Panc1 (cell line): ENCODE data around the gene TMEM273. TPM values are rescaled to one million over a fixed set of nuclear protein-coding genes. Genes with fewer than 3 reads are reported as not detected.

Source experiments
- ATAC-seq: fragments of 200-7000 bp; cut with Tn5 transposase; 2 replicates; pipeline ENCODE4 v1.9.1; 2020; ENCODE audit warnings: mild to moderate bottlenecking, moderate library complexity
- BruUV-seq: library from RNA; stranded (reverse); fragments of 400-500 nt; replicated peaks from 2 replicates; lab custom pipeline; 2021; lab: Mats Ljungman, UMichigan
- CTCF ChIA-PET: fragments of 300-600 bp; sonication (Branson Sonifier 250); formaldehyde crosslinking; loops from one replicate; lab custom pipeline; 2022; ENCODE audit warnings: antibody characterized with exemption; lab: Charles Lee
- POLR2A ChIA-PET: fragments of 300-600 bp; sonication (Branson Sonifier 250); formaldehyde crosslinking; loops from one replicate; lab custom pipeline; 2022; ENCODE audit warnings: antibody characterized with exemption; lab: Charles Lee
- DNase-seq: peaks from one replicate; pipeline ENCODE4 v3.0.0-alpha.2; 2010; ENCODE audit warnings: low read depth, low spot score
- H3K27ac ChIP-seq: 2 replicates; pipeline ENCODE4 v1.5.1; 2011; ENCODE audit warnings: mild to moderate bottlenecking, low read length, inconsistent platforms
- H3K27me3 ChIP-seq: fragments of 200-500 bp; sonication (Bioruptor generic); 2 replicates; pipeline ENCODE4 v1.6.0; 2014; ENCODE audit warnings: low read length, inconsistent platforms; ENCODE audit not compliant: control insufficient read depth, insufficient read depth
- H3K36me3 ChIP-seq: fragments of 200-500 bp; sonication (Bioruptor generic); 2 replicates; pipeline ENCODE4 v1.5.1; 2014; ENCODE audit warnings: inconsistent platforms, mild to moderate bottlenecking, low read length, moderate library complexity; ENCODE audit not compliant: control insufficient read depth, insufficient read depth
- H3K4me1 ChIP-seq: 2 replicates; pipeline ENCODE4 v1.5.1; 2011; ENCODE audit warnings: inconsistent platforms, mild to moderate bottlenecking, low read length, moderate library complexity; ENCODE audit not compliant: control insufficient read depth, insufficient read depth
- H3K4me3 ChIP-seq, 2 experiments: 2 replicates each; pipeline ENCODE4 v1.5.1; 2011 to 2012; ENCODE audit warnings: low read depth in 2 of 2, low read length in 2 of 2, mild to moderate bottlenecking in 2 of 2, inconsistent platforms in 1 of 2, moderate library complexity in 1 of 2
- H3K9me3 ChIP-seq: fragments of 200-500 bp; sonication (Bioruptor generic); 2 replicates; pipeline ENCODE4 v1.5.1; 2014; ENCODE audit warnings: low read depth, mild to moderate bottlenecking, inconsistent platforms, low read length, moderate library complexity; ENCODE audit not compliant: control insufficient read depth, insufficient read depth
- CTCF ChIP-seq: fragments of 450-650 bp; IDR thresholded peaks from 2 replicates; pipeline ENCODE4 v1.5.1; 2017; ENCODE audit warnings: mild to moderate bottlenecking
- POLR2AphosphoS5 ChIP-seq: IDR thresholded peaks from 2 replicates; pipeline ENCODE4 v1.6.1; 2012; ENCODE audit warnings: mild to moderate bottlenecking, low read depth, low read length, moderate library complexity
- REST ChIP-seq, 2 experiments: IDR thresholded peaks; 2 replicates each; pipeline ENCODE4 v1.6.1; 2011 to 2012; ENCODE audit warnings: low read depth in 2 of 2, control low read depth in 1 of 2, low read length in 1 of 2, mild to moderate bottlenecking in 1 of 2, moderate library complexity in 1 of 2; ENCODE audit not compliant: insufficient read depth in 1 of 2
- SIN3A ChIP-seq: IDR thresholded peaks from 2 replicates; pipeline ENCODE4 v1.6.1; 2012; ENCODE audit warnings: low read depth, mild to moderate bottlenecking, low read length, moderate library complexity, borderline replicate concordance; ENCODE audit not compliant: insufficient read depth
- TCF7L2 ChIP-seq: IDR thresholded peaks from 2 replicates; pipeline ENCODE4 v1.6.1; 2011; ENCODE audit warnings: mild to moderate bottlenecking, low read depth, low read length, inconsistent platforms
- in situ Hi-C: cut with HindIII; loops from 2 replicates; pipeline ENCODE4 v1.10.0; 2016; ENCODE audit warnings: low sequenced_read_pairs, low pct_unique_long_range_greater_than_20kb
- intact Hi-C: fragments of 100-400 bp; cut with micrococcal nuclease; formaldehyde crosslinking; loops from one replicate; pipeline ENCODE4 v1.10.0; 2022; ENCODE audit not compliant: unreplicated experiment
- total RNA-seq: library from RNA; stranded (reverse); gene quantifications from one replicate; pipeline ENCODE4 v1.2.1, GENCODE V29; 2021; ENCODE audit not compliant: unreplicated experiment

TMEM273 gene
- total RNA-seq, 1 experiment from 2014 or later = 0.23 TPM

DNA sequence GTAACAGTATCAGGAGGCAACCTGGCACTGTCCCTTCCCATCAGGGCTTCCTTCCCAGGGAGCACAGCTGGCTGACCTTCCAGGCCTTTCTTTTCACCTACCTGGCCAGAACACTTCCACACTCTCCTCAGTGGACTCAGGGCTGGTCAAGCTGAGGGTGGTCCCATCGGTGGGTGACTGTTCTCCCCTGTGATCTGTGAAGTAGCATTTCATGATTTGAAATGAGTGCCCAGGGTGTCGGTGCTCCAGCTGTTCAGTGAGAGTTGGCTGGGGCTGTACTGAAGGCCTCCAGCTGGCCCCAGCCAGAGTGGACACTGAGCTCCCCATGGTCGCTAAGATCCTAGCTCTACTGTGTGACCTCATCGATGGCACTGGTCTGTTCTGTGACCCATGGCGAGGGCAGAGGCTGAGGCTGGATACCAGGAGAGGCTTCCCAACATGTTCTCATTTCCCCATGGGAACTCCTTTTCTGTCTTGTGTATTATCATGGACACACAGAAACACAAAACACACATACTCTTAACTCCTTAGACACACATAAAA, 54.4 kb downstream of the TMEM273 start, which contains the start of gene FAM170B:
Gene FAM170B (minus strand): TSS at position 316 of the 543 bp plus-strand sequence. CDS start 103 bp downstream, at position 213.
- ATAC-seq = no peak
- in situ Hi-C loops = no loop called here

GRCh38 chr10:49132362-49132737, 55.8 kb downstream of the TMEM273 start:
- H3K9me3 ChIP-seq = no peaks in the 10 kb centered on the region; the same call in 1 of the 2 replicates
- no peak overlapping the region for H3K27ac ChIP-seq
- no peaks in the 10 kb centered on the region for H3K36me3 ChIP-seq
- in situ Hi-C loops = no loop called here
- H3K4me1 ChIP-seq = no peaks in the 10 kb centered on the region
- ATAC-seq (no peak), DNase-seq (no peak)
- TF ChIP-seq REST (IDR thresholded peaks at IDR 0.05; ENCODE audit: insufficient read depth in 1 of 2, low read depth in 2 of 2, low read length in 1 of 2) (no peak), TCF7L2 (no peak), POLR2AphosphoS5 (no peak), SIN3A (no peak), CTCF (no peak)
- H3K4me3 ChIP-seq = no peak overlapping the region
- no TSS peak for BruUV-seq
- ChIA-PET POLR2A (no interaction called here), CTCF (interaction anchor here (0.8 kb wide), 1 partner anchor 262 kb away, joined by 3 read pairs; no protein-coding TSS in a partner anchor)
- peaks cover 17% of the 10 kb centered on the region for H3K27me3 ChIP-seq
- intact Hi-C loops = no loop called here

More for the DNA sequence above, 54.4 kb downstream of the TMEM273 start, which contains the start of gene FAM170B:
- TF ChIP-seq REST (IDR thresholded peaks at IDR 0.05; ENCODE audit: insufficient read depth in 1 of 2, low read depth in 2 of 2, low read length in 1 of 2) = no peak
- no peak for TF ChIP-seq POLR2AphosphoS5
- TF ChIP-seq SIN3A = no peak
- TF ChIP-seq CTCF = no peak
- TF ChIP-seq TCF7L2 = no peak
- ChIA-PET CTCF (no interaction called here), POLR2A (no interaction called here)
- Histone ChIP-seq H3K9me3 (no peaks in the 10 kb centered on the region; the same call in 1 of the 2 replicates), H3K4me3 (no peak within 1 kb of the TSS), H3K36me3 (no peaks in the 10 kb centered on the region), H3K27me3 (peaks cover 17% of the 10 kb centered on the region), H3K27ac (no peak within 1 kb of the TSS), H3K4me1 (no peaks in the 10 kb centered on the region)
- no peak for DNase-seq
- intact Hi-C loops = no loop called here
- BruUV-seq = no TSS peak
